Measurements from ENCODE around the gene ASB18.

The ASB18 gene

DNA sequence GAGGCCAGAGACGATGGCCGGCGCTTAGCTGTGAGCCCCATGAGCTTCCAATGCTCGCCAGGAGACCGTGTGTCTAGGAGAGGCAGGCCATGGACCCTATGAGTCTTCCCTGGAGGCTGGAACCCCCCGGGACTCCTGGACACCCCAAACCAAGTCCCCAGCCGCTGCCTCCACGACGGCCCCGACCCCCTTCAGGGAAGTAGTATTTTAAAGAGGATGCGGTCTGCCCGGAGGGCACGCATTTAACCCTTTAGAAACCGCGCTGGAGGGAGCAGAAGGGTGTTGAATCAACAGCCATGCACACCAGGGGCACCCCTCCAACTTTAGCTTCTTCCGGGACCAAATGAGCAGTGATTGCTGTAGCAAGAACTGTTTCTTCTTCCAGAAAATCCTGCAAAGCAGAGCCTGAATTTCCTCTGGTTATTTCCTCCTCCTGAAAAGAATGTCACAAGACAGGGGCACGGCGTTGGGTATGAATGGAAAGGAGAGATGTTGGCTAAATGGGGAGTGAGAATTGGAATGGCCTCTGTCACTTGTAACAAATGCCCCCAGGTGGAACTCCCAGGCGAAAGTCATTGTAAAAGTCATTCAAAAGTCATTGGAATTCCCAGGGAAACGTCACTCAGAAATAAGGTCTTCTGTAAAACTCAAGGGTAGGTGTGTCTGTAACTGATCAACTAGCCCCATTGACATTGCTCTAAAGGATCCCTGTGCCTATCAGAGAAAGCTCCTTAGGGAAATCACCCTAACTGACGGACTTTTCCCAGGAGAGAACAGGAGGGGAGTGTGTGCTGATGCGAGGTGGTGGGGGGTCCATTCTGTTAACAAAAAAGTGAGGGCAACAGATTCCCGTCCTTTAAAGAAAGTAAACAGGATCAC, 90.2 kb downstream of the ASB18 start:
- TF ChIP-seq RAD21 (IDR thresholded peaks at IDR 0.05; ENCODE audit: low read depth) (no peak), TCF12 (IDR thresholded peaks at IDR 0.05; ENCODE audit: low read depth) (no peak), CREB1 (IDR thresholded peaks at IDR 0.05; ENCODE audit: low read depth) (no peak), CEBPB (IDR thresholded peaks at IDR 0.05) (no peak), REST (IDR thresholded peaks at IDR 0.05; ENCODE audit: low read depth) (no peak), TAF1 (IDR thresholded peaks at IDR 0.05; ENCODE audit: low read depth) (no peak), TEAD4 (IDR thresholded peaks at IDR 0.05) (no peak)

- TF ChIP-seq RAD21 (IDR thresholded peaks at IDR 0.05; ENCODE audit: low read depth) (no peak), REST (IDR thresholded peaks at IDR 0.05; ENCODE audit: low read depth) (no peak), NFIC (IDR thresholded peaks at IDR 0.05) (no peak), TCF12 (IDR thresholded peaks at IDR 0.05; ENCODE audit: low read depth) (no peak), ZBTB7A (IDR thresholded peaks at IDR 0.05; ENCODE audit: low read depth) (no peak), USF1 (IDR thresholded peaks at IDR 0.05) (no peak), YY1 (IDR thresholded peaks at IDR 0.05; ENCODE audit: low read depth) (no peak), FOXM1 (IDR thresholded peaks at IDR 0.05; ENCODE audit: borderline replicate concordance, low read depth) (no peak), EGR1 (IDR thresholded peaks at IDR 0.05) (no peak), TEAD4 (IDR thresholded peaks at IDR 0.05) (no peak), CREB1 (IDR thresholded peaks at IDR 0.05; ENCODE audit: low read depth) (no peak), TAF1 (IDR thresholded peaks at IDR 0.05; ENCODE audit: low read depth) (no peak), EP300 (IDR thresholded peaks at IDR 0.05; ENCODE audit: borderline replicate concordance) (no peak), CEBPB (IDR thresholded peaks at IDR 0.05) (no peak)
- TF ChIP-seq, protein P1, sequence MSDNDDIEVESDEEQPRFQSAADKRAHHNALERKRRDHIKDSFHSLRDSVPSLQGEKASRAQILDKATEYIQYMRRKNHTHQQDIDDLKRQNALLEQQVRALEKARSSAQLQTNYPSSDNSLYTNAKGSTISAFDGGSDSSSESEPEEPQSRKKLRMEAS (IDR thresholded peaks at IDR 0.05): no peak
These were observed 91.0 kb downstream of the ASB18 start for GRCh38 chr2:236173036-236173728.

DNA sequence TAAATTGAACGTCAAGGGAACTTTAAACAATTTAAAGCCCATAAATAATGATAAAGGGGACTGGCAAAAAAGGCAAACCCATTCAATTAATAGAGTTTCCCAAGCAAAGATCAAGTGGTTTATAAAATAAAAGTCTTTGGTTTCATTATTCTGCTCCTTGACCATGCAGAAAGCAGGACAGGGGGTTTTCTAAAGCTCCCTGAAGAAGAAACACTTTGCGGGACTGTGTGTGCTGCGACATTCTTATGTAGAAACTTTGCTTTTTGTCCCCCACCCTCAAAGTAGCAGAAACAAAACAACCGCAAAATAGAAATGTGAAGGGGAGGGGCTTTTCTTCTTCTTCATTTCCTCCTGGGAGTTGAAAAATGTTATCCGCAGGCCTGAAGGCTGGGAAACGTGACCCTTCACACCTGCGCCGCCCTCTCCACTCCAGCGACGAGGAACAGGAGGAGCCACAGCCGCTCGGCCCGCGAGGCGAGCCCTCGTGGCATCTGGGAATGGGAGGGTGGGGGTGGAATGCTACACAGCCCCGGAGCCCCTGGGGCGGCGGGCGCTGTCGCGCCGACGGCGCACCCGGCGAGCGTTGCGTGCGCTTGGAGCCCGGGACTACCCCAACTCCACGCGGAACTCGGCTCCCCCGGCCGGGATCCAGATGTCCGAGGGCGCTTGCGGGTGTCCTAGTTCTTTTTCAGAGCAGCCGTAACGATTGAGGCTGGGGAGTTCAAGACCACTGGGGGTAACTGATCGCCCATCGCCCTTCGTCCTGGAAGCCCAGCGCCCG, 91.8 kb downstream of the ASB18 start:
- TF ChIP-seq TEAD4 (IDR thresholded peaks at IDR 0.05) (no peak), REST (IDR thresholded peaks at IDR 0.05; ENCODE audit: low read depth) (no peak), FOXM1 (IDR thresholded peaks at IDR 0.05; ENCODE audit: borderline replicate concordance, low read depth) (no peak), EP300 (IDR thresholded peaks at IDR 0.05; ENCODE audit: borderline replicate concordance) (no peak), USF1 (IDR thresholded peaks at IDR 0.05) (no peak), RAD21 (IDR thresholded peaks at IDR 0.05; ENCODE audit: low read depth) (no peak), CREB1 (IDR thresholded peaks at IDR 0.05; ENCODE audit: low read depth) (no peak), YY1 (IDR thresholded peaks at IDR 0.05; ENCODE audit: low read depth) (no peak), NFIC (IDR thresholded peaks at IDR 0.05) (no peak), TCF12 (IDR thresholded peaks at IDR 0.05; ENCODE audit: low read depth) (no peak), EGR1 (IDR thresholded peaks at IDR 0.05) (no peak), CEBPB (IDR thresholded peaks at IDR 0.05) (no peak), ZBTB7A (IDR thresholded peaks at IDR 0.05; ENCODE audit: low read depth) (no peak), TAF1 (IDR thresholded peaks at IDR 0.05; ENCODE audit: low read depth) (no peak)
- TF ChIP-seq, protein P1 (IDR thresholded peaks at IDR 0.05): no peak

Measured in Ishikawa (cell line).